GM23338 (cell line): ENCODE data around the gene PARP9. TPM values are rescaled to one million over a fixed set of nuclear protein-coding genes. Genes with fewer than 3 reads are reported as not detected.

Experiments
- ATAC-seq: fragments of 200-7000 bp; cut with Tn5 transposase; 3 replicates; pipeline ENCODE4 v1.9.1; 2020
- DNase-seq: peaks from one replicate; pipeline ENCODE4 v3.0.0-alpha.2; 2015; ENCODE audit warnings: low spot score
- H2AFZ ChIP-seq: fragments of 200-600 bp; sonication (generic); 2 replicates; pipeline ENCODE4 v1.8.0; 2016; ENCODE audit warnings: antibody characterized with exemption, mild to moderate bottlenecking, moderate library complexity
- H3F3A ChIP-seq: fragments of 200-600 bp; sonication (generic); replicated peaks from 2 replicates; pipeline ENCODE4 v1.8.0; 2017; ENCODE audit warnings: antibody characterized with exemption, mixed run types, low read depth
- H3K27ac ChIP-seq: fragments of 200-600 bp; sonication (generic); 2 replicates; pipeline ENCODE4 v1.6.1; 2016; ENCODE audit warnings: low read depth
- H3K27me3 ChIP-seq: fragments of 200-600 bp; sonication (generic); 2 replicates; pipeline ENCODE4 v1.8.0; 2016; ENCODE audit warnings: mild to moderate bottlenecking, mixed run types, moderate library complexity; ENCODE audit not compliant: insufficient read depth
- H3K36me3 ChIP-seq: fragments of 200-600 bp; sonication (generic); 2 replicates; pipeline ENCODE4 v1.8.0; 2016; ENCODE audit warnings: mild to moderate bottlenecking; ENCODE audit not compliant: insufficient read depth
- H3K4me1 ChIP-seq: fragments of 200-600 bp; sonication (generic); 2 replicates; pipeline ENCODE4 v1.8.0; 2016; ENCODE audit warnings: mild to moderate bottlenecking, moderate library complexity; ENCODE audit not compliant: insufficient read depth
- H3K4me2 ChIP-seq: fragments of 200-600 bp; sonication (generic); 2 replicates; pipeline ENCODE4 v1.7.1; 2017; ENCODE audit warnings: mixed run types
- H3K4me3 ChIP-seq: fragments of 200-600 bp; sonication (generic); 2 replicates; pipeline ENCODE4 v1.6.1; 2016; ENCODE audit warnings: mixed run types
- H3K79me2 ChIP-seq: fragments of 200-600 bp; sonication (generic); replicated peaks from 2 replicates; pipeline ENCODE4 v1.8.0; 2017; ENCODE audit warnings: mild to moderate bottlenecking; ENCODE audit not compliant: insufficient read depth
- H3K9me2 ChIP-seq: fragments of 200-600 bp; sonication (generic); 2 replicates; pipeline ENCODE4 v1.8.0; 2017; ENCODE audit not compliant: insufficient read depth
- H4K20me1 ChIP-seq: fragments of 200-600 bp; sonication (generic); replicated peaks from 2 replicates; pipeline ENCODE4 v1.8.0; 2017; ENCODE audit warnings: mild to moderate bottlenecking; ENCODE audit not compliant: insufficient read depth
- H3K27ac Mint-ChIP-seq: 2 replicates; pipeline ENCODE4 v1.8.0; 2020; ENCODE audit warnings: inconsistent platforms, mild to moderate bottlenecking, moderate library complexity, mixed read lengths
- H3K27me3 Mint-ChIP-seq: 3 replicates; pipeline ENCODE4 v1.8.0; 2022; ENCODE audit warnings: low read depth, mild to moderate bottlenecking, moderate library complexity, mixed read lengths, inconsistent platforms; ENCODE audit not compliant: insufficient read depth, poor library complexity
- H3K36me3 Mint-ChIP-seq: 3 replicates; pipeline ENCODE4 v1.8.0; 2021; ENCODE audit warnings: low read depth, mild to moderate bottlenecking, inconsistent platforms, moderate library complexity, mixed read lengths
- H3K4me1 Mint-ChIP-seq: 3 replicates; pipeline ENCODE4 v1.8.0; 2020; ENCODE audit warnings: mild to moderate bottlenecking, inconsistent platforms, mixed read lengths
- H3K4me3 Mint-ChIP-seq: 3 replicates; pipeline ENCODE4 v1.8.0; 2021; ENCODE audit warnings: moderate library complexity, mild to moderate bottlenecking, inconsistent platforms, mixed read lengths
- H3K9me3 Mint-ChIP-seq: 3 replicates; pipeline ENCODE4 v1.8.0; 2020; ENCODE audit warnings: moderate library complexity, mild to moderate bottlenecking, inconsistent platforms, mixed read lengths
- CREB1 ChIP-seq: fragments of 250-450 bp; sonication (Bioruptor Pico); IDR thresholded peaks from 2 replicates; pipeline ENCODE4 v1.5.0; 2020; ENCODE audit warnings: low read depth, mild to moderate bottlenecking, moderate library complexity
- ETS1 ChIP-seq: IDR thresholded peaks from 2 replicates; pipeline ENCODE4 v1.6.1; 2016; ENCODE audit warnings: antibody characterized with exemption
- JUNB ChIP-seq: IDR thresholded peaks from one replicate; pipeline ENCODE4 v1.6.1; 2016; ENCODE audit warnings: antibody characterized with exemption; ENCODE audit not compliant: unreplicated experiment
- POLR2AphosphoS5 ChIP-seq: IDR thresholded peaks from 2 replicates; pipeline ENCODE4 v1.6.1; 2016; ENCODE audit warnings: antibody characterized with exemption, low read depth
- REST ChIP-seq: IDR thresholded peaks from one replicate; pipeline ENCODE4 v1.6.1; 2018; ENCODE audit warnings: antibody characterized with exemption; ENCODE audit not compliant: unreplicated experiment
- ZNF114 ChIP-seq: fragments of 250-450 bp; sonication (Bioruptor Pico); IDR thresholded peaks from 2 replicates; pipeline ENCODE4 v1.5.0; 2020; ENCODE audit warnings: mild to moderate bottlenecking, moderate library complexity
- ZNF331 ChIP-seq: fragments of 250-450 bp; sonication (Bioruptor Pico); IDR thresholded peaks from 2 replicates; pipeline ENCODE4 v1.5.0; 2020; ENCODE audit warnings: low read depth, mild to moderate bottlenecking, moderate library complexity
- ZNF462 ChIP-seq: fragments of 250-450 bp; sonication (Bioruptor Pico); IDR thresholded peaks from 2 replicates; pipeline ENCODE4 v1.5.0; 2020; ENCODE audit warnings: mild to moderate bottlenecking, moderate library complexity
- polyA plus RNA-seq: library from polyadenylated mRNA; unstranded; fragments of >200 nt; fragmentation: Nextera tagmentation; extraction: Ambion mirVana; gene quantifications from 2 replicates; pipeline ENCODE4 v1.2.1, GENCODE V29; 2016
- total RNA-seq: library from RNA; depleted of rRNA; stranded (reverse); fragments of >200 nt; shearing (Covaris generic); gene quantifications from 2 replicates; pipeline ENCODE4 v1.2.3, GENCODE V29; 2014

Gene PARP9
- total and polyA plus RNA-seq, 2 experiments from 2014 or later: 1.8 to 2.2 TPM

GRCh38 chr3:122497425-122497824 lies 66.7 kb downstream of the PARP9 start (continued):
- TF ChIP-seq ZNF462 (CRISPR knock-in tag) (no peak), ZNF114 (CRISPR knock-in tag) (no peak), CREB1 (CRISPR knock-in tag) (no peak), JUNB (no peak), ZNF331 (no peak), REST (no peak)

- peak overlapping the region; percentile 64 for H3K27ac ChIP-seq
- H3K27me3 ChIP-seq: no peaks in the 10 kb centered on the region
- ATAC-seq (no peak), DNase-seq (no peak)
- Mint-ChIP-seq H3K9me3 (no peaks in the 10 kb centered on the region), H3K27me3 (no peaks in the 10 kb centered on the region), H3K27ac (peak overlapping the region; percentile 77), H3K4me1 (peaks cover 22% of the 10 kb centered on the region), H3K36me3 (peaks cover 28% of the 10 kb centered on the region), H3K4me3 (peak overlapping the region; percentile 39; the same call in 2 of the 3 replicates)
- peaks cover 70% of the 10 kb centered on the region for H3K79me2 ChIP-seq
- H3F3A ChIP-seq: no peaks in the 10 kb centered on the region
- peak overlapping the region; percentile 27 for H3K4me2 ChIP-seq
- no peaks in the 10 kb centered on the region for H3K9me2 ChIP-seq
- no peak overlapping the region for H3K4me3 ChIP-seq
- H2AFZ ChIP-seq: no peak overlapping the region
- peaks cover 12% of the 10 kb centered on the region for H4K20me1 ChIP-seq
- H3K4me1 ChIP-seq: peaks cover 32% of the 10 kb centered on the region
- peaks cover 5% of the 10 kb centered on the region; the same call in 1 of the 2 replicates for H3K36me3 ChIP-seq
- TF ChIP-seq REST (no peak), POLR2AphosphoS5 (no peak), CREB1 (CRISPR knock-in tag) (no peak), ETS1 (no peak)
Observed at GRCh38 chr3:122496508-122496907, 67.6 kb downstream of the PARP9 start.
